Endothelial cell (in vitro differentiated cells): ENCODE data around the gene LINGO3. TPM values are rescaled to one million over a fixed set of nuclear protein-coding genes. Genes with fewer than 3 reads are reported as not detected.

Experiments
- DNase-seq: peaks from one replicate; pipeline ENCODE4 v3.0.0; 2021; ENCODE audit warnings: low spot score
- H3K27ac Mint-ChIP-seq: one replicate; pipeline ENCODE4 v1.8.0; 2021; ENCODE audit warnings: mixed read lengths, inconsistent platforms; ENCODE audit not compliant: unreplicated experiment
- H3K27me3 Mint-ChIP-seq: one replicate; pipeline ENCODE4 v1.8.0; 2021; ENCODE audit warnings: mild to moderate bottlenecking, moderate library complexity, mixed read lengths, inconsistent platforms; ENCODE audit not compliant: unreplicated experiment
- H3K36me3 Mint-ChIP-seq: one replicate; pipeline ENCODE4 v1.8.0; 2021; ENCODE audit warnings: mild to moderate bottlenecking, low read depth, mixed read lengths, inconsistent platforms; ENCODE audit not compliant: unreplicated experiment
- H3K4me1 Mint-ChIP-seq: one replicate; pipeline ENCODE4 v1.8.0; 2021; ENCODE audit warnings: mild to moderate bottlenecking, mixed read lengths, inconsistent platforms; ENCODE audit not compliant: unreplicated experiment
- H3K4me3 Mint-ChIP-seq: one replicate; pipeline ENCODE4 v1.8.0; 2021; ENCODE audit warnings: mild to moderate bottlenecking, mixed read lengths, inconsistent platforms; ENCODE audit not compliant: unreplicated experiment
- H3K9me3 Mint-ChIP-seq: one replicate; pipeline ENCODE4 v1.8.0; 2021; ENCODE audit warnings: mixed read lengths, inconsistent platforms; ENCODE audit not compliant: unreplicated experiment
- total RNA-seq: library from RNA; stranded (reverse); fragmentation: NEBNext Ultra II Directional; extraction: Animal tissue kit (Norgen Biotek cat#: 25700); gene quantifications from one replicate; pipeline ENCODE4 v1.2.1, GENCODE V29; 2021; ENCODE audit not compliant: unreplicated experiment
- TF ChIP-seq, protein P1 (sequence below): fragments of 200-600 bp; sonication (generic); IDR thresholded peaks from one replicate; pipeline ENCODE4 v1.5.0; 2021; ENCODE audit warnings: antibody characterized with exemption; ENCODE audit not compliant: unreplicated experiment

Gene LINGO3
- total RNA-seq, 1 donor from 2014 or later, result not detected

DNA sequence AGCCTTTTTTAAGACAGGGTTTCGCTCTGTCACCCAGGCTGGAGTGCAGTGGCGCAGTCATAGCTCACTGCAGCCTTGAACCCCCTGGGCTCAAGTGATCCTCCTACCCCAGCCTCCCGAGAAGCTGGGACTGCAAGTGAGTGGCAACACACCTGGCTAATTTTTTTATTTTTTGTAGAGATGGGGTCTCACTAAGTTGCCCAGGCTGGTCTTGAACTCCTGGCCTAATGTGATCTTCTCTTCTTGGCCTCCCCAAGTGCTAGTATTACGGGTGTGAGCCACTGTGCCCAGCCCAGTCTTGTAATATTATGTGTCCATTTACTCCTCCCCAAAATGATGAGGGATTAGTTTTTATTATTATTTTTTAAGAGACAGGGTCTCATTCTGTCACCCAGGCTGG lies 3.1 kb upstream of the LINGO3 start:
- no peaks in the 10 kb centered on the region for H3K9me3 Mint-ChIP-seq
- H3K36me3 Mint-ChIP-seq, result peaks cover 7% of the 10 kb centered on the region
- DNase-seq, result no peak
- peaks cover 2% of the 10 kb centered on the region for H3K4me1 Mint-ChIP-seq
- H3K4me3 Mint-ChIP-seq, result no peak overlapping the region
- H3K27me3 Mint-ChIP-seq, result peaks cover 7% of the 10 kb centered on the region
- H3K27ac Mint-ChIP-seq, result no peak overlapping the region
- TF ChIP-seq, protein P1, sequence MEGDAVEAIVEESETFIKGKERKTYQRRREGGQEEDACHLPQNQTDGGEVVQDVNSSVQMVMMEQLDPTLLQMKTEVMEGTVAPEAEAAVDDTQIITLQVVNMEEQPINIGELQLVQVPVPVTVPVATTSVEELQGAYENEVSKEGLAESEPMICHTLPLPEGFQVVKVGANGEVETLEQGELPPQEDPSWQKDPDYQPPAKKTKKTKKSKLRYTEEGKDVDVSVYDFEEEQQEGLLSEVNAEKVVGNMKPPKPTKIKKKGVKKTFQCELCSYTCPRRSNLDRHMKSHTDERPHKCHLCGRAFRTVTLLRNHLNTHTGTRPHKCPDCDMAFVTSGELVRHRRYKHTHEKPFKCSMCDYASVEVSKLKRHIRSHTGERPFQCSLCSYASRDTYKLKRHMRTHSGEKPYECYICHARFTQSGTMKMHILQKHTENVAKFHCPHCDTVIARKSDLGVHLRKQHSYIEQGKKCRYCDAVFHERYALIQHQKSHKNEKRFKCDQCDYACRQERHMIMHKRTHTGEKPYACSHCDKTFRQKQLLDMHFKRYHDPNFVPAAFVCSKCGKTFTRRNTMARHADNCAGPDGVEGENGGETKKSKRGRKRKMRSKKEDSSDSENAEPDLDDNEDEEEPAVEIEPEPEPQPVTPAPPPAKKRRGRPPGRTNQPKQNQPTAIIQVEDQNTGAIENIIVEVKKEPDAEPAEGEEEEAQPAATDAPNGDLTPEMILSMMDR, result no peak

DNA sequence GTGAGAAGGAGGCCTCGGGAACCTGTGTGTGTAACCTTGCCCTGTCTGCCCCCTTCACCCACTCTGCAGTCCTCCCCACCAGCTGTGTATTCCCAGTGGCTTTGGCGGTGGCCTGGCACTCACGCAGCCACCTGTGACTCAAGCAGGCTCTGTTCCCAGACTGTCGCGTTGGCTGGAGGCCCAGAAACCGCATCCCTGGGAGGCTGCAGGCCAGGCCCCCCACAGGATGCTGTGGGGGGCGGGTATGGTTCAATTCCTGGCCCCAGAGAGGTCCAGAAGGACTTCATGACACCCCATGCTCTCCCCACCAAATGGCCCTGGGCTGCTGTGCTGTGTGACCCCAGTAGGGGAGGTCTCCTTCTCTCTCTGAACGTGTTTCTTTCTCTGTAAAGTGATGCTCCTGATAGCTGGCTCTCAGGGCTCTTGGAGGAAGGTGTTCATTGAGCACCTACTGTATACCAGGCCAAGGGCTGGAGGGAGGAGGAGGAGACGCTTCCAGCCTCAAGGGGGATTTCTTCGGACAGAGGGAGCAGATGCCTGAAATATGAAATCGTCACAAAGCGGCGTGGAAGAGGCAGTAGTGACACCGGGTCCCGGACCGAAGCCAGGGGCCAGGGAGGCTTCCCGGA lies 1.9 kb upstream of the LINGO3 start:
- H3K27ac Mint-ChIP-seq, result no peak overlapping the region
- H3K9me3 Mint-ChIP-seq, result no peaks in the 10 kb centered on the region
- H3K27me3 Mint-ChIP-seq, result peaks cover 7% of the 10 kb centered on the region
- H3K4me3 Mint-ChIP-seq, result no peak overlapping the region
- H3K36me3 Mint-ChIP-seq, result peaks cover 5% of the 10 kb centered on the region
- TF ChIP-seq, protein P1, result no peak
- peaks cover 2% of the 10 kb centered on the region for H3K4me1 Mint-ChIP-seq
- DNase-seq, result no peak

DNA sequence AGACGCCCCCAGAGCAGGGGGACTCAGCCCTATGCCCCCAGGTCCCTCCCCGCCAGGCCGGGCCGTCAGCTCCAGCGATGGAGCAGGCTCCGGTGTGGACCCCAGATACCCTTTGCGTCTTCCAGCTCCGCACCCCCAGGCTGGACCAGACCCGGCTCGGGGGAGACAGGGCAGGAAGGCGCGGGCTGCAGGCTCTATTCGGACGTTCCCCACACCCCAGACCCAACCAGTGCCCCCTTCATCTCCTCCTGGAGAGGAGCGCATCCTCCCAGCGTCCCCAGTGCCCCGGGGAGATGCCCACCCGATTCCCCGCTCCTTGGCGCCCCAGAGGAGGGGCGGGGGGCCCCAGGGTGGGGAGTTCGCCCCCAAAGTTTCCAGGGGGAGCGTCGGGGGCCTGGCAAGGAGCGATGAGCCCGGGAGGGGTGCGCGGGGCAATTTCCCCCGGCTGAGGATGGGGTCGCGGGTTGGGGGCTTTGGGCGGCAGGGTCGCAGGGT lies 389 bp downstream of the LINGO3 start:
- TF ChIP-seq, protein P1, result no peak
- H3K4me1 Mint-ChIP-seq, result peaks cover 2% of the 10 kb centered on the region
- H3K36me3 Mint-ChIP-seq, result no peaks in the 10 kb centered on the region
- H3K9me3 Mint-ChIP-seq, result no peaks in the 10 kb centered on the region
- H3K27ac Mint-ChIP-seq, result no peak overlapping the region
- peaks cover 7% of the 10 kb centered on the region for H3K27me3 Mint-ChIP-seq
- DNase-seq, result no peak
- H3K4me3 Mint-ChIP-seq, result no peak overlapping the region

DNA sequence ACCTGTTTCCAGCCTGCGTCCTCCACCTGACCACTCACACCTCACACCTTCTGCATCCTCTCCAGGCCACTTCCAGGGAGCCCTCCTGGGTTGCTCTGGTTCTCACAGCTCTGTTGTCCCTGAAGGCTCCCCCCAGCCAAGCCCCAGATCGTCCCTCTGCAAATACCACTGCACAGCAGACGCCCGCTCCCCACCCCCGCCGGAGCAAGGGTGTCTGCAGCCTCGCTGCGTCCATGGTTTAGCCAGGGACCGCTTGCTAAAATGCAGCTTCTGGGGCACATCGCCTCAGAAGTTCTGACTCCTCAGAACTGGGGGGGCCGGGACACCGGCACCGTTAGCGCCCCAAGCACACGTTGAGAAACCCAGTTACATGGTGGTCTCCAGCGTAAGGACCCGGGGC lies 983 bp downstream of the LINGO3 start:
- TF ChIP-seq, protein P1, result no peak
- Mint-ChIP-seq H3K36me3 (no peaks in the 10 kb centered on the region), H3K27me3 (peaks cover 7% of the 10 kb centered on the region), H3K27ac (no peak overlapping the region), H3K4me1 (peaks cover 2% of the 10 kb centered on the region), H3K9me3 (no peaks in the 10 kb centered on the region), H3K4me3 (no peak overlapping the region)
- no peak for DNase-seq

DNA sequence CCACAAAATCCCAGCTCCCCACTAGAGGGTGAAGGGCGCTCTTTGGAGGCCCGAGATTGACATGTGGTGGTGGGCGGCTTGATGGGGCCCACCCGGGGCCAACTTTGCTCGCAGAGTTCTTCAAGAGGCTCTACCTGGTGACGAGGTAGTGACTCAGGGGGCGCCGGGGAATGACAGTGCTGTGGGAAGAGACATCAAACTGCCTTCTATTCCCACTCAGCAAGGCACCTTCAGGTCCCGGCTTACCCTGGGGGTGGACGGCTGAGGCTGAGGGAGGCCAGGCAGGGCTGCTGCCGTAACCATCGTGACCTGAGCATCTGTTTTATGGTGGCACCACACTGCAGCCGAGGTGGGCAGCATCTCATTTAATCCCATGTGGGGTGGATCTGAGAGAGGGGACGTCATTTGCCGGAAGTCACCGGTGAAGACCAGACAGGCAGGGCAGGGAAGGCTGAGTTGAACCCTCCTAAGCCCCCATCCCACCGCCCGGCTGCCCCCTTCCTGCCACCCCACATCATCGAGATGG lies 1.6 kb downstream of the LINGO3 start:
- Mint-ChIP-seq H3K27me3 (peaks cover 7% of the 10 kb centered on the region), H3K9me3 (no peaks in the 10 kb centered on the region), H3K4me1 (peaks cover 2% of the 10 kb centered on the region), H3K36me3 (no peaks in the 10 kb centered on the region), H3K4me3 (no peak overlapping the region), H3K27ac (no peak overlapping the region)
- TF ChIP-seq, protein P1, result no peak
- no peak for DNase-seq
